Retina (tissue), 1 donor: ENCODE results near the gene CASD1.

Experiments
- DNase-seq: peaks from one replicate; pipeline ENCODE4 v3.0.0-alpha.2; 2016

Gene CASD1

DNA sequence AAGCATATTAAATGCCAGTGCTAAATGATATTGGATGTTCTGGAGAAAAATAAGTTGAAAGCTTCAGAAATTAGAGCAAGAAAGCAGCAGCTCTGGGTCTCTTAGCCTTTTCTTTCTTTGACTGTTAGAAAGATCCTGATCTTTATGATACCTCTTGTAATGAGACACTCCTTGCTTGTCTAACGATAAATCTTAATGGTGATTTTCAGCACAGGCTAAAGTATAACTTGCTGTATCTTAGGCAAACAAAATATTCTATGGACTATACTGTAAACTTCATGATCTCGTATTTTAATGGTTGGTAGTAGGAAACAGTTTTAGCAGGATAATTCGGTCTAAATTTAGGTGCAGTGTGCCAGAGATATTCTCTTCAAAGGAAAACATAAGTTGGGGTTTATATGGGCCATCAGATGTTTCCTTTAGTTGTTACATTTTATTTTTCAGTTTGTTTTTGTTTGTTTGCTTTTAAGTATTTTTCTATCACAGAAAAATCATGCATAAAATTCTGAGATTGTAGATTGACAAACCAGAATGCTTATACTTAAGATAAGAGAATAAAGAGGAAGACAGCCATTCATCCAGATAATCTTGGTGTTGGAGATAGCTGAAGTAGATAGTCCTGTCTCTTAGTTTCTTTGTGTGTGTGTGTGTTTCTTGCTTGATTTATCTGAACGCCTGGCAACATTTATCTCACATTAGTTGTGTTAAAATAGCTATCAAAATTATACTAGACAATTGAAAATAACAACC lies 4.7 kb downstream of the CASD1 start:
- DNase-seq = no peak

DNA sequence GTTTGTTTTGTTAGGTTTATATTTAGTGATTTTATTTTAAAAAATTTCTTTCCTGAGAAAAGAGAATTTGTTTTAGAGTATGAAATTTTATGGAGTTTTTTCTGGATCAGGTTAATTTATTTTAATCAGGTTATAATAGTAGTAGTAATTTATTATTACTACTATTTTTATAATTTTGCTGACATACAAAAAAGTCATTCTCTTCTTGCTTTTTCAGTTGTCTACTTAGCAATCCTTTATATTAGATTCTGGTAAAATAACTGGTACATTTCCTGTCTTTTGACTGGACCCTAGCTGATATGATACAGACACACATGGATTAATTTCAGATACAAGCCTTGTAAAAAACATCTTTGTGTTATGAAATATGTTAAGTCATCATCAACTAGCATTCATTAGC lies 5.3 kb downstream of the CASD1 start:
- DNase-seq = no peak

DNA sequence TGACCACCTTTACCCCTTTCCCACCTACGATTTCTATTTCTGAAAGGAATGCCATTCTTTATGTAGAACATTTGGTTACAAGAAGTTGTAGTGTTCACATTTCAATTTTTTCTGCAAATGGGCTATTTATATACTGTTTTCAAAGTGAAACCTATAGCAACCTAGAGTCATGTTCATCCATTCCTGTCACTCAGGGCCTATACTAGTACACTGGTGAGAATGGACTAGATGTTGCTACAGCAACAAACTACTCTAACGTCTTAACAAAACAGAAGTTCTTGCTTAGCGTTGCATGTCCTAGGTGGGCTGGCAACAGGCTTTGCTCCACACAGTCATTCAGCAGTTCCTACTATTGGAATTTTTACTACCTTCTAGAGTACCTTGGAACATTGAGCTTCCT lies 16.3 kb downstream of the CASD1 start:
- no peak for DNase-seq

DNA sequence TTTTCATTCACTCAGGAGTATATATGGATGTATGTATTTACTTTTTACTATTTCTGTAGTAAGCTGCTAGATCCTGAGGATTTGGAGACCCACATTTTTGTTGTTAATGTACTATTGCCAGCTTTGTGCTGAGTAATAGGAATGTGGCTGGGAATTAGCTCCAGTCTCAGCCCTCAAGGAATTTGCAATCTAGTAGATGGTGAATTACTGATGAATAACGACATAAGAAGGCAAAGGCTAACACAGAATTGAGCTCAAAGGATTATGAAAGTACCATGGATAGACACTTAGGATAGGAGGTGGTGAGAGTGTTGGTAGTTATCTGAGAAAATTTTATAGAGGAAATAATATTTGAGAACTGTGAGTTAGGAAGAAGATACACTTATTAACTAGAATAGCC lies 19.9 kb downstream of the CASD1 start:
- DNase-seq = no peak

DNA sequence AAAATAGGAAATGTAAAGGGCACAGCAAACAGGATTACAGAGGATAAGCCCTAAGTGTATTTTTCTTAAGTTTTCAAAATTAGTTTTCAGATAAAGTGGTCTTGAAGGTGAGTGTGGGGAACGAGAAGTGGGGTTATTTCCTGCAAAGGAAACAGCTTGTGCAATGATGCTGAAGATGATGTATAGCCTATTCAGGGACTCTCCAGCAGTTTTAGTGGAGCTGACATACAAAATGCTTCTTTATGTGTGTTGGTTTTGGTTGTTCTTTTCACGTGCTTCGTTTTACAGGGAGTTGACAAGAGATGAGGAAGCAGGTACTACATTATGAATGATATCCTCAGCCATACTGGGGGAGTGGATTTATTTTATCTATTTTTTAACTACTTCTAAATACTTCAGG lies 20.5 kb downstream of the CASD1 start:
- no peak for DNase-seq

DNA sequence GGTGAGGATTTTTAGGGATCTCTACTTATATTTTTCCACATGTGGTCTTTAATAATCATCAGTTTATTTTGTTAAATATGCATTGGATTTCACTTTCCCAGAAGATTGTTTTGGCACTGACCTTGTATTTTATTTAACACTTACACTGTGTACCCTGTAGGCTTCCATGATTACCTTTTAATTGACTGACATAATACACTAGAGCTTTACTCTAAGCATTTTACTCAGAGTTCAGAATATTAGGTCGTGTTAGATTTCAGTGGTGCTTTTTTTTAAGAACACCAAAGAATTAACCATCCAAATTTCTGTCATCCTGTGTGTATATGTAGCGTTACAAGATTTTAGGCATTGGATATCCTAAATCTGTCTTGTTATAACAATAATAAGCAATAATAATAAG lies 23.1 kb downstream of the CASD1 start:
- DNase-seq = no peak

DNA sequence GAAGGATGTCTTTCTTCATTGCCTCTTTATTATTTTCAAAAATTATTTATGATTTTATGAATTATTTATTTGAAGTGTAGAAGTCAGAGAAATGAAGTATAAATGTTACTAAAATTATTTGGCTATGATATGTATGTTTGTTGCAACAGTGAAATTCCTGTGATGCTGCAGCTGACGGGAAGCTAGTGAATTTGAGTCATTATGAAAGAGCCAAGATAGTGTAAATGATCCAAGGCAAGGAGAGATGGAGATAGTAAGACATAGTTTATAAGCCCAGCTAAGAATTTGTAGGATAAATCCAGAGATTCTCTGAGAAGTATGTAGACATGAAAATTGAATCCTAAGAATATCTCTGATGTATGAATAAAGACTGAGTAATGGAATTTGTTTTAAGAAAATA lies 30.8 kb downstream of the CASD1 start:
- no peak for DNase-seq

DNA sequence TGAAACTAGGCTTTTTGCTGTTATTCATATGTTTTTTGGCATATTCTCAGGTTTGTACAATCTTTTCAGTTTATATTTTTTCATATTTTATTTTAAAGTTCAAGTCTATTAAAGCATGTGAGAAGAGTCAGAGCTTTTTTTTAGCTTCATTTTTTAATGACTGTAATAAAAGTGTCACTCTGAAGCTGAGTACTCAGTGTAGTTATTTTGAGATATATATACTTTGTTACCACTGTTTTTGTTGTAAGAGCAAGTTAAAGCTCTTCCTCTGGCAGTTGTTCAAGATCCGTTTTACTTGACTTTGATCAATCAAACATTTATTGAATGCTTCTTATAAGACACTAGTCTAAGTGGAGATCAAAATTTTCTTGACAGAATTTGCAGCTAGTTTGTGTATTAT lies 37.5 kb downstream of the CASD1 start:
- DNase-seq = no peak

DNA sequence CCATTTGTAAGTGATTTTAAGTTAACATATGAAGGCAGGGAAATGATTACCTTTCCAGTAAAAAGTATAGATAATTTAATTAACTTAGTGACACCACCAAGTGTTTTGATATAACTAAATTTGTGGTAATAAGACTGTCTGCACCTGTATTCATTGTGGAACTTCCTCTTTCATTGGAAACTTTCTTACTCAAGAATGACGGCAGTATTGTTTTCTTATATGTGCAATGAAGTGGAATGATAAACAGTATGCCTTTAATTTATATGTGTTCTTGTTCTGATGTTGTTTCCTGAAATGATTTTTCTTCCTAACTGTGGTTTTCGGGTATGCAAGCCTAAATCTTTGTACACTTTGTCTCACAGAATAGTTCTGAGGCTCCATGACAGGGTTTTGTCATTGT lies 46.4 kb downstream of the CASD1 start:
- no peak for DNase-seq

DNA sequence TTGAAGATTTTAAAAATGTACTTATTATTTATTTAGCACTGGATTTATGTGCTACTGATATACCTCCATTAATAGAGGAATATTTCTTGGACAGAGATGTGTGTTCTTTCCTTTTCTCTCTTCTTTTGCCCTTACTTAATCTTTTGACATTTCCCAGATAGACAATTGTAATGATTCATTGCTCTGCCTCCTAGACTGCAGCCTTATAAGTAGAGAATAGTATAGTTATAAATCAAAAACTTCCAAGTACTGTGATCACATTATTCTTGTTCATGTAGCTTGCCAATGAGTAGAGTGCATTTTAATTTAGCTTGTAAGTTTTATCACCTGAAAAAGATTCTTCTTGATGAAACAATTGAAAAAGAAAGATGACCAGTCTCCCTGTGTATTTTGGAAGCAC lies 47.6 kb downstream of the CASD1 start:
- no peak for DNase-seq

DNA sequence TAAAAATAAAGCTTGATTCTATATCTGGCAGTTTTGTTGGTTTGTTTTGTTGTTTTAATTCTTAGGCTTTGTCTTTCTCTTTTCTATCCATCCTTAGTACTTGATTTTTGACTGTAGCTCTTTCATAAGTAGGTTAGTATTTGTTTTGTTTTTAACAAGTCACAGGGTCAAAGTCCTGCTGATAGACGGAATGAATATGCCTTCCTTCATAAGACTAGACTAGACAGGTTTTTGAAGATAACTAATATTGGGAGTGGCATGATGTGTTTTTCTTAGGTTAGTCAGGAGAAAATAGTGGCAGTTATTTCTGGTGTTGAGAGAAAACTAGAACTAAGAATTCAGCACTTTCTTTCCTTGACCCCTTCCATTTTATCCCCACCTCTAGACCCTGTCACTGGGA lies 50.4 kb downstream of the CASD1 start:
- DNase-seq = no peak

DNA sequence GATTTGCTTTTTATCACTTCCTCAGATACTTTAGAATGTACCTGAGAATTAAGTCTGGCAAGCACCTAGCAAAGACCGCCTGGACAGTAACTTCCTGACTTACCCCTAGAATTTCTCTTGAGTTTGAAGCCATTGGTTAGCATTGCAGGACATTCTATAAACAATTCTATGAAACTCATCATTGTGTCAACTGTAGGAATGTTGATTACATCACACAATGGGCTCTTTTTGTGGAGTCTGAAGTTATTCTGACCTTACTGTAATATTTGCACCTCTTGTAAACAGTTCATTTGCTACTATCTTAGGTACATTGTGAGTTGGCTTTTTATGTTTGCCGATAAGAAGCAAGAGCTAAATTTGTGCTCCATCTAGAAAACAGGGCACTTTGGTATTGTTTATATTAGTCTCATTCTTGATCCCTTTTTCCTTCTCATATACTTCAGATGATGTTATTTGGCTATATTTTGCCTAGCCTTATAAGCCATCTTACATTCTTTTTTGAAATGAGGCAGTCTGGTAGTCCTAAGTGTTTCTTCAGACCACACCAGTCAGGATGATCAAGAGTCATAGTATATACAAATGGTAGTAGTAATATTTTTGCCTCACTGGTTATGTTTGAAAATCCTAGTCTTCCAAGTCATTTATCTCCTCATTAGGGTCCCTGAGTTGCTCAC lies 52.4 kb downstream of the CASD1 start:
- no peak for DNase-seq

DNA sequence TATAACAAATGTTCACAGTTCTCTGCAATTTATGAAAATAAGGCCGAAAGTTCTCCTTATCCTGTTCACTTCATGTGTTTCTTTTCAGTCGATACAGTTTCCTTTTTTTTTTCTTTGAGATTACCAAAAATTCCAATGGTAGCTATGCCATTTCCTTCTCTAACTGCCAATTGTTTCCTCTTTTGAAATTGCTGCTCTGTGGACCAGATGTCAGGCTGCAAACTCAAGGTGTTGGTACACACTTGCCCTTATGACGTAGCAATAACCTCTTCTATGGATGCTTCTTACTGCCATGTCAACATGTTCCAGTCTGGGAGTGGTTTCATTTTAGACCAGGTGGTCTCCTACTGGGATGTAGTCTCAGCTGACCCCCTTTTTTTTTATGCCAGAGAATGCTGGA lies 52.9 kb downstream of the CASD1 start:
- DNase-seq = no peak

DNA sequence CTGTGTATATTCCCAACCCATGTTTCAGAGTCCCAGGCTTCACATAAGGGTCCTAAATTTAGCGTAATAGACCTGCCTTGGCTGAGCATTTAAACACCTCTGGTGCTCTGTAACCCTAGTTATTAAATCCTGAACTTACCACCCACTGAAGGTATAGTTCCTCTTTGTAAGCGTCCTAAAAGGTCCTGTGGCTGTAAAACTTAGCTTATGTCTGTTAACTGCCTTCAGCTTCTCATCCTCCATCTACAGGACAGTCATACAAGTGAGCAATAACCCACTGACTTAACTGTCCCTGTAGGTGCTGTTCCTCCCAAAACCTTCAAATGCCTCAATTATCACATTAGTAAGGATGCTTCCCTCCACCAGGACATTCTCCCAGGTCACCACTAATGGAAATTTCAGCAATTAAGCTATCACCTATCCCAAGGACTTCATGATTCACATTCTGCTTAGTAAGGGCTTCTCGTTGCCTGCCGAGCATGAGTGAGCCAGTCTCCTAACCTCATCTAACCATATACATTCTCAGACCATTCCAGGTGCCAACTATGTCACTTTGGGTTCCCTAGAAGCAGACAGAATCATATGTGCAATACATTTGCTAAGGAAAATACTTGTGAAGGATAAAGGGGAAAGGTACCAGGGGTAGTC lies 55.8 kb downstream of the CASD1 start:
- DNase-seq = no peak

DNA sequence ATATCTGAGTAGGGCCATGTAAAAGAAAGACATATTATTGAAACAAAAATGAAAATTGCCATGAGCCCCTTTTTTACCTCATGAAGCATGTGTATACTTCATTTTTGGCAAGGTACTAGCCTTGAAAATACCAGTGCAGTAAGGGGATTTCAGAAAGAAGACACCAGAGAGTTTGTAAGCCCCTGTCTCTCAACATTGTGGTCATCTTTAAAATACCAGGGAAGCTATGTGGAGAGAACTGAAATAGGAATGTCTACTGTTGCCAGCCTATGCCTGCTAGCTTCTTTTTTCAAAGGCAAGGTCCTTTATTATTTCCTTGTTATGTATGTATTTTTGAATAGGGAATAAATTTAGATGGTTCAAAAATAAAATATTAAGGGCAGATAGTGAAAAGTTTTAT lies 57.8 kb downstream of the CASD1 start:
- DNase-seq = no peak

DNA sequence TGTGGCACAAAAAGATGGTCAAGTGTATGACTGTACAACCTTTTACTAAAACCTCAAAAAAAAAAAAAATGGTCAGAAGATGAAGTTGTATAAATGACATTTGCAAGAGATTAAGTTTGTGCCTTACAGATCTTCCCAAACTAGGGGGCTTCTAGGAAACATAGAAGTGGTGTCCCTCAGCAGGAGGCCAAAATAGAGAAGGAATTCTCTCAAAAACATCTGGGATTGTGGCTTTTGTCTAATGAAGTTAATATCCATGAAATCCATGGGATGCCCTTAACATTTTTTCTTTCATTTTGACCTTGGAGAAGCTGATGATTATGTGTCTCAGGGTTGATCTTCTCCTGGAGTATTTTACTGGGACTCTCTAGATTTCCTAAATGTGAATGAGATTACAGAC lies 62.2 kb downstream of the CASD1 start:
- DNase-seq = no peak

DNA sequence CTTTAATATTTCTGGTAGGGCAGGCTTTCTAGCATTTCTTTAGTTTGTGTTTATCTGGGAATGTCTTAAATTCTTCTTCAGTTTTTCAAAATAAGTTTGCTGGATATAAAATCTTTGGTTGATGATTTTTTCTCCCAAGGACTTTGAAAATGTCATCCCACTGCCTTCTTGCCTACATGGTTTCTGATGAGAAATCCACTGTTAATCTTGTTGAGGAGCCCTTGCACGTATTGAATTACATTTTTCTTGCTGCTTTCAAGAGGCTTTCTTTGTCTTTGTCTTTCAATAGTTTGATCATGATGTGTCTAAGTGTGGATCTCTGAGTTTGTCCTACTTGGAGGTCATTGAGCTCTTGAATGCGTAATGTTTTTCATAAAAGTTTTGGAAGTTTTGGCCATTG lies 66.0 kb downstream of the CASD1 start:
- no peak for DNase-seq

DNA sequence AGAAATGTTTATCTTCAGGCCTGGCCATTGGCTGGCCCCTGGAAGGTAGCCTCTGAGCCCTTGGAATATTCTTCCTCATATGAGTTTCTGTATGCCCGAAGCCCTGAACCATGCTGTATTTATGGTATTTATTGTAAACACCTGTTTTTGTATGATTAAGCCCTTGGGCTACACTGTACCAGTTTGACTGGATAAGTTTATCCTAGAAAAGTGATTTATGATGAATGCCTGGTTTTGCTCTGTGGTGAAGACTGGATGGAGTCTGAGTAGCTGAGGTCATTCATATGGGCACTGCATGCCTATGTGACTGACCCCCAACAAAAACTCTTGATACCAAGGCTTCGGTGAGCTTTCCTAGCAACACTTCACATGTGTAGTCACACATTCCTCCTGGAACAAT lies 66.7 kb downstream of the CASD1 start:
- DNase-seq = no peak

DNA sequence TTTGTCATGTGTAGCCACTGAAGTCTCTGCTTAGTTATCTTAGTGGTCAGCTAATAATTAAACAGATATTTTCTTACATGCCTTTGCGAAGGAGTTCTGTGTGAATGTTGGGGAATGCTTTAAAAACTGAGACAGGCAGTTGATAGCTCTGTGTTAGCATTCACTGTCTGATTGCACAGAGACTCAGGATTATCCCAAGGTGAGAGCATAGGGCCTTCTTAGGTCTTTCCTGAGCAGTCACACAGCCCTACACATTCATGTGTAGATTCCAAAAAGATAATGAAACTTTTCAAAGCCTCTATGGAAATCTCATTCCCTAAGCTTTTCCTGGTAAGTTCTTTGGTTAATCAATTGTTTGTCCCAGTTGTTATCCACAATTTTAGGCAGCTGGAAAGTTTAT lies 67.7 kb downstream of the CASD1 start:
- DNase-seq = no peak

DNA sequence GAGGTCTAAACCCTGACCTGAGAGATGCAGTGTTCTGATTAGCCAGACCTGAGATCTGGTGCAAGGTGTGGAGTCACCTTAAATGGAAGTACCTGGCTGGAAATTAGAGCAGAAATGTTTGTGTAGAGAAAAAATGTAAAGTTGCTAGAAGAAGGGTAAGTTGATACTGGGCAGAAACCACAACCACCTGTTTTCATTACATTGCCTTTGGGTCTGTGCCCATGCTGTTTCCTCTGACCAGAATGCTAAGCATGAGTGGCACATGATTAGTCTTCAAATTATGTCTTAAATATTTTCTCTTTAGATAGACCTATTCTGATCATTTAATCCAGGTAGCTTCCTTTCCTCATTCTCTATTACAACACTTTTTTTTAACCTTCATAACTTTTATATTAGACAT lies 69.0 kb downstream of the CASD1 start:
- DNase-seq = no peak

DNA sequence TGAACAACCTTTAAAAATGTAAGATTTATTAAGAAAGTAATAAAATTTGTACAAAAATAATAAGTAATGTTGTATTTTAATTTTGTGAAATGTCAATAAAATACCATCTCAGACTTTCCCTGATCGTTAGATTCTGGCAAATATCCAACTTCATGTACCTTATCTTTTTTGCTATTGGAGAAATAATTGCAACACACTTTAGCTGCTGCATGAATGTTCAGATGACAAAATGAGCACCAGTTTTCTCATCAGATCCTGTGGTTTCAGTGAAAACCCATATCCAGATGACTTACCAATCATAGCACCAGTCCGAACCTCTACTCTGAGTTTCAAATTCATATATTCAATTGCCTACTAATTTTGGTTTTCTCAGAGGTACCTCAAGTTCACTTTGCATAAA lies 69.9 kb downstream of the CASD1 start:
- no peak for DNase-seq

DNA sequence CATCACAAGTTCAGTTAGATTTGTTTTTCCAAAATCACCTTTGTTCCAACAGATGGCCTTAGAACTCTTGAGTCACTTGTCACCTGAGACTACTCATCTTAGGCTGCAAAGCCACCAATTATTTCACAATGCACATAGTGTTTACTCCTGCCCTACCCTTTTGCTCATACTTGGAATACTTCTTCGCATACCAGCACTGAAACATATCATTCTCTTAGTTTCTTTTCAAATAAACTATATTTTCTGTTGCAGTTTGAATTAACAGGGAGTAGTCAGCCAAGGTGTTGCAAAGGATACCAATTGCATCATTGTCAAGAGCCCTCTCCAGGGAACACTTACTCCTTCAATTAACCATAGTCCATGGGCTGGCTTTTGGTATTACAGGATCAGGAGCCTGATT lies 71.0 kb downstream of the CASD1 start:
- DNase-seq = no peak

DNA sequence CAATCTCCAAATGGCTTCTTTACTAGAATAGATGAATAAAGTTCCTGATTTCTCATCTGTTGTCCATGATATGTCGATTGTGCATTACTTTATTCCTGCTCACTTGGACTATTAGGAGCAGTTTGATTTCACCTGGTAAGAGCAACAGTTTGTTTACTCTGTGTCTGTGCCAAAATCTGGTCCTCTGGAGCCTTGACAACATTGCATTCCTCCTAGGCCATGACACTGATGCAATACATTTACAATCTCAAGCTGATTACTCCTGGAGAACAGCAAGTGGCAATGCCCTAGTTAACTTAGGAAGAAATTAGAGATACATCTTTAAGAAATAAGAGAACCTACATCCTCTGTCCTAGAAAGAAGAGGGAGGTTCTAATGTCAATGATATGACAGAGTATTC lies 74.5 kb downstream of the CASD1 start:
- no peak for DNase-seq

DNA sequence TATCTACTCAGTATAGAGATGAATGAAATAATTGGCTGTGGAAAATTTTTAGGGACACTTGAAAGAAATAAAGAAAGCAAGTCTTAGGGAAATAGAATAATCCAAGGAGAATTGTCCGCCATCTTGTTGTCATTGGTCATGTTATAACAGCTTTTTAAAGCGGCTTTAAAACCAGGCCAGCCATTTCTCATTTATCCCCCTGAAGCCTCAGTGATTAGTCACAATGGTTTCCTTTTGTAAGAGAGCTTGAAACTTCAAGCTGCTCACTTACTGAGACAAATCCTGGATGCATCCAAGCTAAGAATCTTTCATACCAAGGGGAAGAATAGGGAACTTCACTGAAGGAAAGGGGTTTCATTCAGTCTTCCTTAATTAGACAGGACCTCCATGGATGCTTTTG lies 78.5 kb downstream of the CASD1 start:
- DNase-seq = no peak
